RWPE1 (cell line): ENCODE results near the gene GRIK2.

Experiments
- CTCF ChIA-PET: fragments of 350-600 bp; sonication (Branson Sonifier 250); formaldehyde crosslinking; extraction: SDS; loops from one replicate; lab custom pipeline; 2021; lab: Yijun Ruan, JAX
- POLR2A ChIA-PET: fragments of 400-600 bp; formaldehyde crosslinking; extraction: SDS; loops from one replicate; lab custom pipeline; 2020; ENCODE audit warnings: antibody characterized with exemption; ENCODE audit not compliant: low non-redundant PET; lab: Yijun Ruan, JAX
- DNase-seq: peaks from one replicate; pipeline ENCODE4 v3.0.0; 2012; ENCODE audit warnings: low spot score
- H3K27ac ChIP-seq: fragments of 450-650 bp; 2 replicates; pipeline ENCODE4 v1.5.1; 2017
- CTCF ChIP-seq: fragments of 450-650 bp; conservative IDR thresholded peaks from 2 replicates; pipeline ENCODE4 v1.5.1; 2017; ENCODE audit warnings: low read depth, mild to moderate bottlenecking

GRIK2 gene

GRCh38 chr6:101909366-101909765 lies 515.9 kb downstream of the GRIK2 start:
- H3K27ac ChIP-seq = no peak overlapping the region
- POLR2A ChIA-PET = no interaction called here
- DNase-seq = no peak
- TF ChIP-seq CTCF = no peak
- CTCF ChIA-PET = interaction anchor here (0.7 kb wide), 1 partner anchor 58 kb away, joined by 3 read pairs; no protein-coding TSS in a partner anchor

- POLR2A ChIA-PET = no interaction called here
- no peak overlapping the region for H3K27ac ChIP-seq
- no peak for DNase-seq
- no peak for TF ChIP-seq CTCF
- CTCF ChIA-PET = no interaction called here
These were observed 518.8 kb downstream of the GRIK2 start for GRCh38 chr6:101912311-101912710.

GRCh38 chr6:101918471-101918870 lies 525.0 kb downstream of the GRIK2 start:
- no peak for TF ChIP-seq CTCF
- POLR2A ChIA-PET = no interaction called here
- CTCF ChIA-PET = interaction anchor here (0.6 kb wide), 1 partner anchor 28 kb away, joined by 3 read pairs; no protein-coding TSS in a partner anchor
- DNase-seq = no peak
- H3K27ac ChIP-seq = no peak overlapping the region

GRCh38 chr6:101921829-101922450 lies 528.4 kb downstream of the GRIK2 start:
- DNase-seq = no peak
- no peak overlapping the region for H3K27ac ChIP-seq
- POLR2A ChIA-PET = no interaction called here
- TF ChIP-seq CTCF = no peak
- CTCF ChIA-PET = no interaction called here

GRCh38 chr6:101926149-101926925 lies 532.8 kb downstream of the GRIK2 start:
- CTCF ChIA-PET = no interaction called here
- DNase-seq = no peak
- POLR2A ChIA-PET = no interaction called here
- no peak overlapping the region for H3K27ac ChIP-seq
- TF ChIP-seq CTCF = no peak

GRCh38 chr6:101931766-101932165 lies 538.3 kb downstream of the GRIK2 start:
- H3K27ac ChIP-seq = no peak overlapping the region
- CTCF ChIA-PET = no interaction called here

More at GRCh38 chr6:101931766-101932165, 538.3 kb downstream of the GRIK2 start:
- TF ChIP-seq CTCF = no peak
- peak; percentile 2 for DNase-seq
- POLR2A ChIA-PET = no interaction called here
